HG02943 (cell line): ENCODE measurements around the gene PIM3.

Source experiments
- ATAC-seq: cut with Tn5 transposase; IDR thresholded peaks from one replicate; pipeline ENCODE4 v1.9.1; 2021; ENCODE audit warnings: mild to moderate bottlenecking, low read depth, moderate library complexity; ENCODE audit not compliant: unreplicated experiment

The PIM3 gene

GRCh38 chr22:49927483-49928184 lies 32.9 kb upstream of the PIM3 start:
- no peak for ATAC-seq

- no peak for ATAC-seq
Measured at GRCh38 chr22:49928185-49928495, 32.4 kb upstream of the PIM3 start.

GRCh38 chr22:49928555-49929210 lies 31.9 kb upstream of the PIM3 start:
- no peak for ATAC-seq

GRCh38 chr22:49929211-49929979 lies 31.2 kb upstream of the PIM3 start:
- no peak for ATAC-seq

GRCh38 chr22:49929994-49930575 lies 30.5 kb upstream of the PIM3 start:
- ATAC-seq, result no peak

- ATAC-seq, result no peak
Measured at GRCh38 chr22:49930596-49931412, 29.8 kb upstream of the PIM3 start.

GRCh38 chr22:49933236-49934159 lies 27.1 kb upstream of the PIM3 start:
- ATAC-seq, result no peak

GRCh38 chr22:49934160-49934890 lies 26.2 kb upstream of the PIM3 start:
- no peak for ATAC-seq

- ATAC-seq, result no peak
Measured at GRCh38 chr22:49934891-49935557, 25.5 kb upstream of the PIM3 start.

GRCh38 chr22:49935561-49935960 lies 25.0 kb upstream of the PIM3 start:
- ATAC-seq, result no peak

GRCh38 chr22:49936018-49936972 lies 24.3 kb upstream of the PIM3 start:
- ATAC-seq, result peak; percentile 49

- no peak for ATAC-seq
Measured at GRCh38 chr22:49936973-49937757, 23.4 kb upstream of the PIM3 start.

GRCh38 chr22:49937758-49938564 lies 22.6 kb upstream of the PIM3 start:
- no peak for ATAC-seq

- no peak for ATAC-seq
Measured at GRCh38 chr22:49938565-49939136, 21.9 kb upstream of the PIM3 start.
